A673 (cell line): ENCODE measurements around the gene LCLAT1.

Source experiments
- CTCF ChIP-seq: fragments of 300-800, 200-600 bp; sonication (generic); conservative IDR thresholded peaks from 2 replicates; pipeline ENCODE4 v1.5.1; 2017; ENCODE audit warnings: low read depth, mild to moderate bottlenecking, antibody characterized with exemption, low read length, moderate library complexity, mixed read lengths
- EZH2 ChIP-seq: fragments of 200-600 bp; sonication (generic); IDR thresholded peaks from 2 replicates; pipeline ENCODE4 v1.6.1; 2017; ENCODE audit warnings: borderline replicate concordance, low read depth, mild to moderate bottlenecking, mixed read lengths, antibody characterized with exemption, low read length; ENCODE audit not compliant: poor library complexity, severe bottlenecking

GRCh38 chr2:30459140-30459539 is 12.1 kb downstream of the LCLAT1 start:
- TF ChIP-seq CTCF (no peak), EZH2 (no peak)
